AG10803 (cell line): ENCODE results near the gene ZNF836.
A peak's percentile ranks its signal among the peaks of the same experiment; 100 is the strongest.

Source experiments
- DNase-seq: peaks from one replicate; pipeline ENCODE4 v3.0.0; 2010; ENCODE audit warnings: low read depth
- H3K4me3 ChIP-seq: 2 replicates; pipeline ENCODE4 v1.5.1; 2011; ENCODE audit warnings: mild to moderate bottlenecking, low read length, control low read depth
- TF ChIP-seq, protein P1 (sequence below): conservative IDR thresholded peaks from 2 replicates; pipeline ENCODE4 v1.5.1; 2011; ENCODE audit warnings: mild to moderate bottlenecking, low read length, control low read depth, inconsistent platforms

Gene ZNF836

DNA sequence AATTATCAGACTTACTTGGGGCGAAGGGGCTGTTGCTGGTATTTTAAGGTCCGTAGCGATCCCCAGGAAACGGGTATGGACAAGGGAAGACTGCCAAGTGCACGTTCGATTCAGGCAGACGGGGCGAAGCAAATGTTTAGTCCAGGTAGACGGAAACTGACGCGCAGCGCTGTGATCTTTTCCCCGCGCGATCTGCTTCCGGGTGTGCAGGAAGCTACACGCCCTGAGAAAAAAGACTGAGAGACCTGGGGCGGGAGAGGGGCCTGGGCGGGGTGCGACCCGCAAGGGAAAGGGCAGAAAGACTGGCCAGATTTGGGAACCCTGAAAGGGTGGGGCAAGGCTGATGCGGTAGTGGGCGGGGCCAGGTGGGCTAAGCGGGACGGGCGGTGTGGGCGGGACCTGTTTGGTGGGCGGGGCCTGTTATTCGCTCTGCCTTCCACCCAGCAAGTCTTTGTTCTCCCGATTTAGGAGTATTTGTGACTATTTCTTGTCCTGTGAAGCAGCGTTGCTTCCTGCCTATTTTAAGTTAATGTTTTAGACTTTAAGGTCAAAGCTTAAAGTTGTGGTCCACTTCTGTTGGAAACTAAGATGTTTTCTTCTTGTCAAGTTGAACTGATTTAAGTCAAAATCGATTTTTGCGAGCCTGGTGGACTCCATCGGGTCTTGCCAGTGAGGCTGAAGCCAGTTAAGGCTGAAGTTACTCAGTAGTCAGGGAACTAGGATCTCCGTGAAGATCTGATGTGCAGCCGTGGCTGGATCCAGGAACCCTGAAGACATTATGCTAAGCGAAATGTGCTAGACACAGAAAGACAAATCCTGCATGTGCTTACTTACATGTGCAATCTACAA, at the start of gene ZNF836:
ZNF836 (minus strand) TSS at position 301 of the 849 bp plus-strand sequence. CDS start 3,549 bp downstream, outside the sequence.
- DNase-seq, result peak; percentile 64
- H3K4me3 ChIP-seq, result peak within 1 kb of the TSS; percentile 97
- TF ChIP-seq, protein P1, sequence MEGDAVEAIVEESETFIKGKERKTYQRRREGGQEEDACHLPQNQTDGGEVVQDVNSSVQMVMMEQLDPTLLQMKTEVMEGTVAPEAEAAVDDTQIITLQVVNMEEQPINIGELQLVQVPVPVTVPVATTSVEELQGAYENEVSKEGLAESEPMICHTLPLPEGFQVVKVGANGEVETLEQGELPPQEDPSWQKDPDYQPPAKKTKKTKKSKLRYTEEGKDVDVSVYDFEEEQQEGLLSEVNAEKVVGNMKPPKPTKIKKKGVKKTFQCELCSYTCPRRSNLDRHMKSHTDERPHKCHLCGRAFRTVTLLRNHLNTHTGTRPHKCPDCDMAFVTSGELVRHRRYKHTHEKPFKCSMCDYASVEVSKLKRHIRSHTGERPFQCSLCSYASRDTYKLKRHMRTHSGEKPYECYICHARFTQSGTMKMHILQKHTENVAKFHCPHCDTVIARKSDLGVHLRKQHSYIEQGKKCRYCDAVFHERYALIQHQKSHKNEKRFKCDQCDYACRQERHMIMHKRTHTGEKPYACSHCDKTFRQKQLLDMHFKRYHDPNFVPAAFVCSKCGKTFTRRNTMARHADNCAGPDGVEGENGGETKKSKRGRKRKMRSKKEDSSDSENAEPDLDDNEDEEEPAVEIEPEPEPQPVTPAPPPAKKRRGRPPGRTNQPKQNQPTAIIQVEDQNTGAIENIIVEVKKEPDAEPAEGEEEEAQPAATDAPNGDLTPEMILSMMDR, result no peak

DNA sequence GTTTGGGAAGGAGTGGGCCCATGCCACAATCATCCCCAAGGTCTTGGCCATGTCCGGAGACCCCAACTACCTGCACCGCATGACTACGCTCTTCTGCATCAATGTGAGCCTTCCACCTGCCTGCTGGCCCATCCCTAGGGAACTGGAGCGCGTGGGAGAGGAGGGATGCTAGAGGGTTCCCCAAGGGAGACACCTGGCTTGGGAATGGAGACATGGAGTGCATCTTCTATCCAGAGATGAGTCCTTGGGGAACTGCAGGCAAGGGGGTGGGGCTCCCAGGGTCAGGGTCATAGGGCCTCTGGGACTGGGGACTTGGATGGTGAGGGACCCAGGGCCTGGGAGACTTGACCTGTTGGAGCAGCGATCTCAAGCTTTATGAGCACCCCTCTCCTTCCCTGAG, 49.6 kb upstream of the ZNF836 start:
- no peak for DNase-seq
- H3K4me3 ChIP-seq, result no peak overlapping the region
- TF ChIP-seq, protein P1, result no peak

DNA sequence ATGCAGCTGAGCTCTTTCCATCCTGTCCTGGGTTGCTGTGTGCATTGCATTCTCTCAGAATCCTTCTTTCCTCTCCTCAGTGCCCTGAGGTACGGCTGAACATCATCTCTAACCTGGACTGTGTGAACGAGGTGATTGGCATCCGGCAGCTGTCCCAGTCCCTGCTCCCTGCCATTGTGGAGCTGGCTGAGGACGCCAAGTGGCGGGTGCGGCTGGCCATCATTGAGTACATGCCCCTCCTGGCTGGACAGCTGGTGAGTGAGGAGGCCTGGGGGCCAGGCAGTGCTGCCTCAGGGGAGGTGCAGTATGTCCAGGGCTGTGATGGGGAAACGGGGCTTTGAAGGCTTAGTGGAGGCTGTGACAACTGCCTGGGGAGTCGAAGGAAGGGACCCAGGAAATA, 48.2 kb upstream of the ZNF836 start:
- DNase-seq, result no peak
- TF ChIP-seq, protein P1, result no peak
- no peak overlapping the region for H3K4me3 ChIP-seq

DNA sequence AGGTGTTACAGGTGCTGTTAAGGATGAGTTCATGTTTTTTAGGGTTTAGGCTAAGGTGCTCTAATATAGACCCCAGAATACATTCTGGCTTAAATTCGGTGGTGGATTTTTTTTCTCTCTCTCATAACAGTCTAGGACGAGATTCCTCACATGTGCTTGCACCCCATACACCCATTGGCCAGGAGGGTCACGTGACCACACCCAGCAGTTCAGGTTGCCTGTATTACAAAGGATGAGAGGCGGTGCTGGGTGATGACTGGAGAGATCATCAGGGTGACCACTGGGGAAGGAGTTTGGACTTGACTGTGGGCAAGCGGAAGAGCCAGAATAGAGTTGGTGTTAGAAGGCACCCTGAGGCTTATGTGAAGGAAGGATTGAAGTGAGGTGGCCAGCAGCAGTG, 46.2 kb upstream of the ZNF836 start:
- TF ChIP-seq, protein P1, result no peak
- no peak for DNase-seq
- no peak overlapping the region for H3K4me3 ChIP-seq

DNA sequence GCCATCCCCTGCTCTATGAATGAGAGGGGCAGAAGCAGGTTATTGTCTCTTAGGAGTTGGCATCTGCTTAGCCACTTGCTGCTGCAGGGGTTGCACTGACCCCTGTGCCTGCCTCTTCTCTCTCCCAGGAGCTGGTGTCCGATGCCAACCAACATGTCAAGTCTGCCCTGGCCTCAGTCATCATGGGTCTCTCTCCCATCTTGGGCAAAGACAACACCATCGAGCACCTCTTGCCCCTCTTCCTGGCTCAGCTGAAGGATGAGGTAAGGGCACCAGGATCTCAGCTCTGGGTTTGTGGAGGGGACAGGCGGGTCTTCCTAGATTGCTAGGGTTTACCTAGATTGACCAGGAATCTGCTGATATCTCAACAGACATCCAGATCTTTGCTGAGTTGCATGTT, 45.0 kb upstream of the ZNF836 start:
- no peak overlapping the region for H3K4me3 ChIP-seq
- DNase-seq, result no peak
- TF ChIP-seq, protein P1, result no peak

DNA sequence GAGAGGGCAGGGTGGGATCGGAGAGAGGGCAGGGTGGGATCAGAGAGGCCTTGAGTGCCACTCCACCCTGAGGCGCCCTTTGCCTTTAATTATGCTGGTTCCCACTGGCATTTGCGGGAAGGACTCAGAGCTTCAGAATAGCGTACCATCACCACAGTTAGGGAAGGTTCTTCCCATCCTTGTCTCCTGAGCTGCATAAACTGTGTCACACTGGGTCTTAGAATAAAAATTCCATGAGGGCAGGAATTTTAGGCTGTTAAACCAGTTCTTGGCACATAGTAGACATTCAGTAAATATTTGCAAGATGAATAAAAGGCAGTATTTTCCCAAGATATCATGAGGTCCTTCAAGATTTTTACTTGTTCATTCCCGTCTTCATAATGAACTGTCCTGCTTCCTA, 42.8 kb upstream of the ZNF836 start:
- no peak overlapping the region for H3K4me3 ChIP-seq
- DNase-seq, result peak; percentile 16
- TF ChIP-seq, protein P1, result no peak
